GM19043 (cell line): ENCODE results near the gene EPAS1.

Experiments used
- ATAC-seq: cut with Tn5 transposase; IDR thresholded peaks from one replicate; pipeline ENCODE4 v1.9.1; 2021; ENCODE audit warnings: low read depth; ENCODE audit not compliant: unreplicated experiment

Gene EPAS1

GRCh38 chr2:46358713-46359112, 61.5 kb downstream of the EPAS1 start:
- no peak for ATAC-seq

- ATAC-seq = no peak
Measured at GRCh38 chr2:46360303-46360702, 63.1 kb downstream of the EPAS1 start.

GRCh38 chr2:46361920-46362666, 64.9 kb downstream of the EPAS1 start:
- ATAC-seq = no peak

- ATAC-seq = no peak
Measured at GRCh38 chr2:46362667-46363012, 65.4 kb downstream of the EPAS1 start.

GRCh38 chr2:46363535-46364170, 66.4 kb downstream of the EPAS1 start:
- no peak for ATAC-seq

- no peak for ATAC-seq
Measured at GRCh38 chr2:46364797-46365457, 67.7 kb downstream of the EPAS1 start.

GRCh38 chr2:46365913-46366667, 68.9 kb downstream of the EPAS1 start:
- no peak for ATAC-seq

GRCh38 chr2:46366668-46367052, 69.5 kb downstream of the EPAS1 start:
- ATAC-seq = no peak

- ATAC-seq = no peak
Measured at GRCh38 chr2:46367286-46367685, 70.1 kb downstream of the EPAS1 start.

- no peak for ATAC-seq
Measured at GRCh38 chr2:46368401-46368800, 71.2 kb downstream of the EPAS1 start.

GRCh38 chr2:46369783-46370182, 72.6 kb downstream of the EPAS1 start:
- ATAC-seq = no peak

- no peak for ATAC-seq
Measured at GRCh38 chr2:46371854-46372253, 74.6 kb downstream of the EPAS1 start.

- no peak for ATAC-seq
Measured at GRCh38 chr2:46372475-46372874, 75.3 kb downstream of the EPAS1 start.

GRCh38 chr2:46373238-46373637, 76.0 kb downstream of the EPAS1 start:
- ATAC-seq = no peak

- no peak for ATAC-seq
Measured at GRCh38 chr2:46375566-46376125, 78.4 kb downstream of the EPAS1 start.

GRCh38 chr2:46376586-46376985, 79.4 kb downstream of the EPAS1 start:
- no peak for ATAC-seq

GRCh38 chr2:46377101-46377581, 79.9 kb downstream of the EPAS1 start:
- ATAC-seq = no peak

- no peak for ATAC-seq
Measured at GRCh38 chr2:46377666-46378560, 80.7 kb downstream of the EPAS1 start.

- no peak for ATAC-seq
Measured at GRCh38 chr2:46378616-46379015, 81.4 kb downstream of the EPAS1 start.
